Measurements from ENCODE around the gene GAP43. TPM values are rescaled to one million over a fixed set of nuclear protein-coding genes. Genes with fewer than 3 reads are reported as not detected.

GAP43 gene
- total RNA-seq, 1 donor from 2014 or later, result 4.9 TPM

DNA sequence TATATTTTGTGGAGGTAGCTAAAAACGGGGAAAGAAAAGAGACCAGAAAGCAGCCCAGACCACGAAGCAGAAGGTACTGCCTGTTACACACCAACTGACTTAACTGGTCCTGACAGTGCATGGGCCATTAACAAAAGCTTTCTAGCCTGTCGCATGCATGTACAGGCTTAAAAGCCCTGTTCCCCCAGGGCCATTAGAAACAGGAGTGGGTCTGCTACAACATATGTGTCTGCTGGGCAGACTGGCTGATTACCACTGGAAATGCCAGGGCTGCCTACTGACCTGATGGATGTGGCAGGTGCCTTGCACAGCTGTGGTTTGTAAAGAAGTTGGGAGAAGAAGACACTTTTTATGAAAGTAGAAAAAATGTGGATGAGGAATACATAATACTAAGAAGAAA lies 137.4 kb downstream of the GAP43 start:
- DNase-seq (ENCODE audit: extremely low spot score in 2 of 2), result no peak
- Histone ChIP-seq H3K36me3 (no peaks in the 10 kb centered on the region), H3K27ac (no peak overlapping the region), H3K4me3 (no peak overlapping the region), H3K27me3 (no peaks in the 10 kb centered on the region), H3K4me1 (no peaks in the 10 kb centered on the region), H3K9me3 (no peaks in the 10 kb centered on the region)
- TF ChIP-seq, protein P1, sequence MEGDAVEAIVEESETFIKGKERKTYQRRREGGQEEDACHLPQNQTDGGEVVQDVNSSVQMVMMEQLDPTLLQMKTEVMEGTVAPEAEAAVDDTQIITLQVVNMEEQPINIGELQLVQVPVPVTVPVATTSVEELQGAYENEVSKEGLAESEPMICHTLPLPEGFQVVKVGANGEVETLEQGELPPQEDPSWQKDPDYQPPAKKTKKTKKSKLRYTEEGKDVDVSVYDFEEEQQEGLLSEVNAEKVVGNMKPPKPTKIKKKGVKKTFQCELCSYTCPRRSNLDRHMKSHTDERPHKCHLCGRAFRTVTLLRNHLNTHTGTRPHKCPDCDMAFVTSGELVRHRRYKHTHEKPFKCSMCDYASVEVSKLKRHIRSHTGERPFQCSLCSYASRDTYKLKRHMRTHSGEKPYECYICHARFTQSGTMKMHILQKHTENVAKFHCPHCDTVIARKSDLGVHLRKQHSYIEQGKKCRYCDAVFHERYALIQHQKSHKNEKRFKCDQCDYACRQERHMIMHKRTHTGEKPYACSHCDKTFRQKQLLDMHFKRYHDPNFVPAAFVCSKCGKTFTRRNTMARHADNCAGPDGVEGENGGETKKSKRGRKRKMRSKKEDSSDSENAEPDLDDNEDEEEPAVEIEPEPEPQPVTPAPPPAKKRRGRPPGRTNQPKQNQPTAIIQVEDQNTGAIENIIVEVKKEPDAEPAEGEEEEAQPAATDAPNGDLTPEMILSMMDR (IDR thresholded peaks at IDR 0.05), result no peak
- TF ChIP-seq POLR2AphosphoS5 (IDR thresholded peaks at IDR 0.05; ENCODE audit: insufficient read depth in 1 of 2, low read depth in 1 of 2) (no peak), POLR2A (IDR thresholded peaks at IDR 0.05) (no peak)
- intact Hi-C loops (cut with DNase I), result no loop called here

DNA sequence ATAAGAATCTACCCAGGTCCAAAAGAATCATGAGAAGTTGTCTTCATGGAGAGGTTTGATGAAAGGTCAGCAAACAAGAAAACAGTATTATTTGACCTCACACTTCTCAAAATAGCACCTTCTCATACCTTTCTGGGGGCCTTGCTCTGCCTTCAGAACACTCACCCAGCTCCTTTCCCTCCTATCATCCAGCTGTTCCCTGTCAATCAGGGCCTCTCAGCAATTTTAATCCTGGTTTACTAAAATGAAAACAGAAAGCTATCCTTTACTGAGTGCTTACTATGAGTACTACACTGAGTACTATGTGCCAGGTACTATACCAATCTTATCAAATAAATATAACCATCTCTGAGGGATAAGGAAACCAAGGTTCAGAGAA lies 138.6 kb downstream of the GAP43 start:
- intact Hi-C loops (cut with DNase I), result no loop called here
- Histone ChIP-seq H3K4me3 (no peak overlapping the region), H3K36me3 (no peaks in the 10 kb centered on the region), H3K27ac (no peak overlapping the region), H3K4me1 (no peaks in the 10 kb centered on the region), H3K9me3 (no peaks in the 10 kb centered on the region), H3K27me3 (no peaks in the 10 kb centered on the region)
- TF ChIP-seq POLR2A (IDR thresholded peaks at IDR 0.05) (no peak), POLR2AphosphoS5 (IDR thresholded peaks at IDR 0.05; ENCODE audit: insufficient read depth in 1 of 2, low read depth in 1 of 2) (no peak)
- TF ChIP-seq, protein P1 (IDR thresholded peaks at IDR 0.05), result no peak
- no peak for DNase-seq (ENCODE audit: extremely low spot score in 2 of 2)

DNA sequence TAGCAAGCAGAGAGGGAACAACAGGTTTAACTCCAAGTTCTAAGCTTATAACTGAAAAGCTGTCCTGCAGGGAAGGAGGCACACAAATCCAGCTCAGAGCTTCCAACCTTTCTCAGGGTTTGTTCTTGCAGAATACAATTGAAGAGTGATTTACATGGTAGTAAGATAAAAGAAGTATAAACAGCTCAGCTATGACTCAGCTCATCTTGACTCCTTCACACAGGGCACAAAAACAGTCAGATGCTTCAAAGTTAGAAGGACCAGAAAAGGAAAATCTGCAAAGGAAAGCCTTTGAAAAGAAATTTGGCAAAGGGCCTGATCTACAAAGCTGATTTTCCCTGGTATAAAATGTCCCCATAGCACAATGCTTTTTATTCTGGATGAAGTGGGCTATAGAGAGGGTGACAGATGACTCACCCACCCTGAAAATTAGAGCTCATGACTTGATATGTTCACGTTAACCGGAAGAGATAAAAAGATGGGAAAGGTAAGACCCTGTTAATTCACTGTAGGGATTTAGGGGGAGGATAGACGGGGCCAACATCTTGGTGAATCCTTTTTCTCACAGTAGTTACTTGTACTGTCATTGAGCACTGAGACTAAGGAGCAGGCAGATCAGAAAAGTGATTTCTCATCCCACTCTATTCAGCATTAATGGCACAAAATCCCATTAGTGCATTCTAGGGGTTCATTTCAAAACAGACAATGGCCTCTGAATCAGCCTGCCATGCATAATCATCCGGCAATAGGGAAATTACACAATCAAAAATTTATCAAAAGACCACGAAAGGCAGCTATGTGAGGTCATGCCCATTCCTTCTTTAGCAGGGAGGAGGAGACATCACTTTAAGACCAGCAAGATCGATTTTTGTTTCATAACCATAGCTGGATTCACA lies 143.5 kb downstream of the GAP43 start:
- Histone ChIP-seq H3K4me3 (no peak overlapping the region), H3K27ac (no peak overlapping the region), H3K36me3 (no peaks in the 10 kb centered on the region), H3K27me3 (no peaks in the 10 kb centered on the region), H3K4me1 (no peaks in the 10 kb centered on the region), H3K9me3 (no peaks in the 10 kb centered on the region)
- no peak for DNase-seq (ENCODE audit: extremely low spot score in 2 of 2)
- TF ChIP-seq POLR2AphosphoS5 (IDR thresholded peaks at IDR 0.05; ENCODE audit: insufficient read depth in 1 of 2, low read depth in 1 of 2), result no peak
- intact Hi-C loops (cut with DNase I), result no loop called here

DNA sequence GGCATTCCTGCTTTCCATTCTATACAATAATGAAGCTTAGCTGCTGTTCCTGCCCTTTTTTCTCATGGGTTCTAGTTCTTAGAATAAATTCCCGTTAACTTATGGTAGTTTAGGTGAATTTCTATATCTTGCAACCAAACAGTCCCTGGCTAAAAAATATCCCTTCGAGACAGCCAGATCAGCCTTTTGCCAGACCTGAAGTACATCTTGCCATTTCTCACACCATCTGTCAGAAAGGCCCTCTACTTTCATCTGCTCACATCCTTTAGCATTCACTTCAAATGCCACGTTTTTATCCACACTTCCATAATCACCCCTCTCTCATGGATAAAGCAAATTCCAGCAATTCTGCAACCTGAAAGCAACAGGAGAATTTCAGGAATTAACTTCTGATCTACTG lies 145.4 kb downstream of the GAP43 start:
- no peak for DNase-seq (ENCODE audit: extremely low spot score in 2 of 2)
- H3K4me1 ChIP-seq, result no peaks in the 10 kb centered on the region
- intact Hi-C loops (cut with DNase I), result no loop called here
- H3K27ac ChIP-seq, result no peak overlapping the region
- no peak overlapping the region for H3K4me3 ChIP-seq
- no peaks in the 10 kb centered on the region for H3K9me3 ChIP-seq
- H3K36me3 ChIP-seq, result no peaks in the 10 kb centered on the region
- H3K27me3 ChIP-seq, result no peaks in the 10 kb centered on the region
- TF ChIP-seq POLR2A (IDR thresholded peaks at IDR 0.05) (no peak), POLR2AphosphoS5 (IDR thresholded peaks at IDR 0.05; ENCODE audit: insufficient read depth in 1 of 2, low read depth in 1 of 2) (no peak)
- TF ChIP-seq, protein P1 (IDR thresholded peaks at IDR 0.05), result no peak

Measured in vagina (tissue), 2 donors.